ENCODE data around the gene TMEM253.

The TMEM253 gene

DNA sequence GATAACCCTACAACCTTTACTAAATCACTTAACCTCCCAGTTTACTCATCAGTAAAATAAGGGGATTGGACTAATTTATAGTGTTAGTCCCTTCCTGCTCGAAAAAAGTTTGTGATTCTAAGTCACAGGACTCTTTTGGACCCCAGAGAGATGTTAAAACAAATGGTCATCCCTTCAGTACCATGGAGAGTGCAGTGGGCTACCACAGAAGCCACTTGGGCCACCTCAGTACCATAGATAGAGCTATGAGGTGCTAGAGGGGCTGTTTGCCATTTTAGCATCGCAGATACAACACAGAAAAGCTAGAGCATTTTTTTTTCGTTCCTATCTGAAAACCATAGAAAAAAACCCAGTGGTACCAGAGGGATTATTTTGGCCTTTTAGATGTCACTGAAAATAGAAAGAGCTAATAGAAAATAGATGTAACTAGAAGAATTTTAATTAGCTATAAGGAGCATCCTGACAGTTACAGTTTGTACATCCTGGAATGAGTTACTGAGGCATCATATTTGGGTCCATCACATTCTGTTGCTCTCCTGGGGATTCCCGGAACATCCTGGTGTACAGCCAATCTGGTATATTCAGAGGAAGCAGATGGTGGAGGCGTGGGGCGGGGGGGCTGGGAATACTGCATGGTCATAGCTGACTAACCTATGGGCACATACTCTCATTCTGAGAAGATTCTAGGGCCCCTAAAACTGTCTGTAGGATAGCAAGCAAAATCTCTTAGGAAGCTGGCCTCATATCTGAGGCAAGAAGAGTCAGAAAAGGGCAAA, 5.2 kb upstream of the TMEM253 start:
- peak; percentile 22 for DNase-seq (ENCODE audit: low read depth)
- TF ChIP-seq, protein P1, sequence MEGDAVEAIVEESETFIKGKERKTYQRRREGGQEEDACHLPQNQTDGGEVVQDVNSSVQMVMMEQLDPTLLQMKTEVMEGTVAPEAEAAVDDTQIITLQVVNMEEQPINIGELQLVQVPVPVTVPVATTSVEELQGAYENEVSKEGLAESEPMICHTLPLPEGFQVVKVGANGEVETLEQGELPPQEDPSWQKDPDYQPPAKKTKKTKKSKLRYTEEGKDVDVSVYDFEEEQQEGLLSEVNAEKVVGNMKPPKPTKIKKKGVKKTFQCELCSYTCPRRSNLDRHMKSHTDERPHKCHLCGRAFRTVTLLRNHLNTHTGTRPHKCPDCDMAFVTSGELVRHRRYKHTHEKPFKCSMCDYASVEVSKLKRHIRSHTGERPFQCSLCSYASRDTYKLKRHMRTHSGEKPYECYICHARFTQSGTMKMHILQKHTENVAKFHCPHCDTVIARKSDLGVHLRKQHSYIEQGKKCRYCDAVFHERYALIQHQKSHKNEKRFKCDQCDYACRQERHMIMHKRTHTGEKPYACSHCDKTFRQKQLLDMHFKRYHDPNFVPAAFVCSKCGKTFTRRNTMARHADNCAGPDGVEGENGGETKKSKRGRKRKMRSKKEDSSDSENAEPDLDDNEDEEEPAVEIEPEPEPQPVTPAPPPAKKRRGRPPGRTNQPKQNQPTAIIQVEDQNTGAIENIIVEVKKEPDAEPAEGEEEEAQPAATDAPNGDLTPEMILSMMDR (conservative IDR thresholded peaks at IDR 0.05; ENCODE audit: low read depth, low read length), result no peak
- H3K4me3 ChIP-seq (ENCODE audit: low read depth, low read length), result no peak overlapping the region

DNA sequence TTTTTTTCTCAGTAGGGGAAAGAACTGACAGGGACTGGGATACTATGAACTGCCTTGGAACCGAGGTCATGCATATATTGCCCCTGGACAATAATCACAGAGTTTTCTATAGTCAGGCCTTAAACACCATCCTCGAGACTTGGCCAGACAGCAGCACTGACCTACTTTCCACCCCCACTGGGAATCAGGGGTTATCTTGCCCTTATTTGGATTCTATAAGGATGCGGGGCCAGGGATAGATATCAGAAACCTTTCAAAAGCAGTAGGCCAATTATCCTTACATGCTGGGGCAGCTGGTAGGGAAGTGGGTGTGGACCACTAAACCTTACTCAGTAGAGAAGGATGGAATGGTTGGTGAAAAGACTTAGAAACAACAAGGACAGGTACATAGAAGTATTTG, 4.4 kb upstream of the TMEM253 start:
- TF ChIP-seq, protein P1 (conservative IDR thresholded peaks at IDR 0.05; ENCODE audit: low read depth, low read length), result no peak
- no peak overlapping the region for H3K4me3 ChIP-seq (ENCODE audit: low read depth, low read length)
- DNase-seq (ENCODE audit: low read depth), result no peak

DNA sequence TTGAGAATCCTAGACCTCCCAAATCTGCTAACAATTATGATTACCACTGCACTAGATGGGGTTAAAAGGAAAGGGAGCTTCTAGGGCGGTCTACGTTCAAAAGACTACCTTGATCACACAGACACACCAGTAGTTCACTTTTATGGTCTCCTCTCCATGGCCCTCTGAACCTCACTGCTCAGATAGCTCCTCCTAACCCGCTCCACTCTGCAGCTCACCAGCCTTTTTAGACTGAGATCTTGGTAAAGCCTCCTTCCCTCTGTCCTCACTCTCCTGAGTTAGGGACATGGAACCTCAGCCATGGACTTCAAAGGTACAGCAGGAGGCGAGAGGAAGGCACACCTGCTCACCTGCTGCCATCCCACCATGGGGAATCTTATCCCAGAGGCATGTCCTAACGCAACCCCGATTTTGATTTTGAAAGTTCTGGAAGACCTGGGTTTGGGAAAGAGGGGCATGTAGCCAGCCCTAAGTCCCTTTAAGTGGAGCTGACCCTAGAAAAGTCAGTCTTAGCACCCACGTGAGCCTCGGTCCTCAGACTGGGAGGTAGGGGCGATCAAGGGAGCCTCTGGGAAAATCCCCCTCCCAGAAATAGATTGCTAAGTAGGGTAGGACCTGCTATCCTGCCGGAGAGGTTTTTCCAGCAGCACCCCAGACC, 3.8 kb upstream of the TMEM253 start:
- no peak for DNase-seq (ENCODE audit: low read depth)
- TF ChIP-seq, protein P1 (conservative IDR thresholded peaks at IDR 0.05; ENCODE audit: low read depth, low read length), result no peak
- no peak overlapping the region for H3K4me3 ChIP-seq (ENCODE audit: low read depth, low read length)

DNA sequence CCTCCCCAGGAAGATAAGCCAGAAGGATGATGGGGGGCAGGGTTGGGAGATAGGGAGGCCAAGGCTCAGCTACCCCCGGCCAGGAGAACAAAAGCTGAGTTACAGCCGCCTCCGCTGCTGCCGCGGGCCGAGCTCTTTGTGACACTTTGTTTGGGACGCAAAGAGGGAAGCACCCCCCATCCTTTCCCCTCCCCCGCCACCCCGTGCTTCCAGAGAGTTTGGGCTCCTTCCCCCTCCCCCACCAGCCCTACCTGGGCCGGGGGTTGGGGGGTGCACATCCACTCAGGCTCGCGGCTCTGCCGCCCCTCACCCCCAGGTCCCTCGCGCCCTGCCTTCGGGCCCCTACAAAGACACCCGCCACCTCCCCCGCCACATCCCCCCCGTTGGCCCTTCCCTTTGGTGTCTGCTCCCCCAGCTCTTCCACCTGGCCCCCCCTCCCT, 3.2 kb upstream of the TMEM253 start:
- TF ChIP-seq, protein P1 (conservative IDR thresholded peaks at IDR 0.05; ENCODE audit: low read depth, low read length), result no peak
- no peak overlapping the region for H3K4me3 ChIP-seq (ENCODE audit: low read depth, low read length)
- no peak for DNase-seq (ENCODE audit: low read depth)

DNA sequence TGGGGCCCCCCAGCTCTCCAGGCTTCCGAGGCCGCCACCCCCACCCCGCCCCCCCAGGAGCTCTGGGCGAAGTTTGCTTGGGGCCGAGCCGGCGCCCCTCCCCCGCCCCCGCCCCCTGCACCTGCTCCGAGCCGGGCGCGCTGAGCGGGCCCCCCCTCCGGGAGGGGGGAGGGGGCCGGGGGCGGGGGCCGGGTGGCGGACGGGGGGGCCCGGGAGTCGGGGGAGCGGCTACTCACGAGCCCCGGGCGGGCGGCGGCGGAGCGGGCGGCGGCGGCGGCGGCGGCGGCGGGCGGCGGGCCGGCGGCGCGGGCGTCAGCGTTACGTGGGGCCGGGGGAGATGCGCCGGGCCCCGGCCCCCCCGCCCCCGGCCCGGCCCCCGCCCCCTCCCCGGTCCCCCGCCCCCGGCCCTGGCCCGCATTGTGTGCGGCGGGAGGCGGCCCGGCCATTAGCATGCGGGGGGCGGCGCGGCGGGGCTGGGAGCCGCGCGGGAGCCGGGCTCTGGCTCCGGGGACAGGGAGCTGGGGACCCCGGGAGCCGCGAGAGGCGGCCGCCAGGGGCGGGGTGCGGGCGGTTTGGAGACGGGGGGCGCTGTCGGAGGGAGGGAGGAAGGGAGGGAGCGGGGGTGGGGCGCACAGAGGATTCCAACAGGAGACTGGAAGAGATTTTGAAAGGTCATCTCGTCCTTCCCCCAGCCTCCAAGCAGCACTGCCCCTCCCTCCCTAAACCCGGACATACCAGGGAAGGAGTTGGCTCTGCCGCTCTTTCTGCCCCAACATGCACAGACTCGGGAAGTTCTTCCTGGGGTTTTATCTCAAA, 2.6 kb upstream of the TMEM253 start, which contains the start of gene ZNF219:
Gene ZNF219 (minus strand): TSS at position 580 of the 816 bp plus-strand sequence. CDS start 5,064 bp downstream, outside the sequence.
- H3K4me3 ChIP-seq (ENCODE audit: low read depth, low read length), result peak within 1 kb of the TSS; percentile 60
- DNase-seq (ENCODE audit: low read depth), result no peak
- TF ChIP-seq, protein P1 (conservative IDR thresholded peaks at IDR 0.05; ENCODE audit: low read depth, low read length), result no peak

DNA sequence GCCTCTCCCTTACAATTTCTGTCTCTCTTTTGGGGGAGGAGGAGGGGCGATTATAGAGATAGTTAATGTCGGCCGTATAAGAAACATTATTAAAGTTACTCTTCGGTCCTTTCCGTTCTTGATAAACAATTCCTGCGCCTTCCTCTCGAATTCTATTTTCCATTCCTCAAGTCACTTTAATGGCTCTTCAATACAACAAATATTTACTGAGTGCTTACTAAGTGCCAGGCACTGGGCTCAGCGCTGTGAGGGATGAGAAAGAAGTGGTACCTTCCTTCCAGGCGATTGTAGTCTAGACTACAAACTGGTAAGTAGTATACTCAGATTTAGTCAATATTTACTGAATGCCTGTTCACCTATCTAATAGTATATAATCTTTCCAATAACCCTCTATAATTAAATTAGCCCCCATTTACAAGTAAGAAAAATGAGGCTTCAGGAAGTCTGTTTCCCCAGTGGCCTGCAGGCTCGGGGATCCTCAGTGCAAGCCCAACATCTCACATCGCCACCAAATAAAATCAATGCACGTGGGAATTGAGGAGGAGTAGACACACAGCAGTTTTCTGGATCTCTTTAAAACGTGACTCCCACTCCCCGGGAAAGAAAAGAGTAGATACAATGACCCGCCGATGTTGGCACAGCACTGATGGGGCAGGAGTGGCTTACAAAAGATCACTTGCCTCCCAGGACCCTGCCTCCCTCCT, 1.8 kb upstream of the TMEM253 start:
- no peak for DNase-seq (ENCODE audit: low read depth)
- TF ChIP-seq, protein P1 (conservative IDR thresholded peaks at IDR 0.05; ENCODE audit: low read depth, low read length), result no peak
- H3K4me3 ChIP-seq (ENCODE audit: low read depth, low read length), result peak overlapping the region; percentile 60

Measured in choroid plexus epithelial cell (primary cell).